Measurements from ENCODE around the gene SDR42E2. TPM values are rescaled to one million over a fixed set of nuclear protein-coding genes. Genes with fewer than 3 reads are reported as not detected.

SDR42E2 gene
- total RNA-seq, 1 experiment from 2014 or later, result not detected

GRCh38 chr16:22220069-22220440 lies 57.7 kb downstream of the SDR42E2 start:
- no peak overlapping the region for H3K27ac ChIP-seq (ENCODE audit: low read length)
- H3K4me3 ChIP-seq (ENCODE audit: low read length), result no peak overlapping the region
- no peak for DNase-seq
- no peaks in the 10 kb centered on the region for H3K27me3 ChIP-seq (ENCODE audit: low read length)
- H3K4me2 ChIP-seq (ENCODE audit: low read length), result no peak overlapping the region
- no peak for ATAC-seq
- H3K9me2 ChIP-seq (replicated peaks; ENCODE audit: low read length), result no peaks in the 10 kb centered on the region
- H3K4me1 ChIP-seq (ENCODE audit: insufficient read depth, low read length), result peaks cover 6% of the 10 kb centered on the region; the same call in 1 of the 2 replicates
- TF ChIP-seq EZH2phosphoT487 (IDR thresholded peaks at IDR 0.05; ENCODE audit: borderline replicate concordance, low read length) (no peak), EZH2 (IDR thresholded peaks at IDR 0.05; ENCODE audit: low read length, unreplicated experiment) (no peak), CTCF (conservative IDR thresholded peaks at IDR 0.05; ENCODE audit: low read depth, low read length) (no peak)
- intact Hi-C loops (cut with micrococcal nuclease), result no loop called here
- ChIA-PET CTCF (no interaction called here), POLR2A (ENCODE audit: unreplicated experiment) (no interaction called here)
- H3K36me3 ChIP-seq (ENCODE audit: low read depth, low read length), result peaks cover 5% of the 10 kb centered on the region
- no peak overlapping the region for H3K9ac ChIP-seq (ENCODE audit: low read length)
- H3K9me3 ChIP-seq (ENCODE audit: low read length), result no peaks in the 10 kb centered on the region
- peaks cover 14% of the 10 kb centered on the region for H3K79me2 ChIP-seq (ENCODE audit: low read length)
- no peaks in the 10 kb centered on the region for H3F3A ChIP-seq (ENCODE audit: low read length, unreplicated experiment)
- H2AFZ ChIP-seq (ENCODE audit: low read length), result no peak overlapping the region
- BruUV-seq (replicated peaks), result no TSS peak
- 0 out of 2 replicates have a peak, but pooled peaks cover 1% of the 10 kb centered on the region for H4K20me1 ChIP-seq (ENCODE audit: low read length)

- no peak overlapping the region for H2AFZ ChIP-seq (ENCODE audit: low read length)
Measured at GRCh38 chr16:22220714-22221113, 58.4 kb downstream of the SDR42E2 start.

More at GRCh38 chr16:22220714-22221113, 58.4 kb downstream of the SDR42E2 start:
- H3K27ac ChIP-seq (ENCODE audit: low read length), result no peak overlapping the region
- no peaks in the 10 kb centered on the region for H4K20me1 ChIP-seq (ENCODE audit: low read length)
- H3K4me2 ChIP-seq (ENCODE audit: low read length), result no peak overlapping the region
- no peak overlapping the region for H3K4me3 ChIP-seq (ENCODE audit: low read length)
- H3K9me2 ChIP-seq (replicated peaks; ENCODE audit: low read length), result no peaks in the 10 kb centered on the region
- no peaks in the 10 kb centered on the region; the same call in 1 of the 2 replicates for H3K4me1 ChIP-seq (ENCODE audit: insufficient read depth, low read length)
- POLR2A ChIA-PET (ENCODE audit: unreplicated experiment), result no interaction called here
- no peaks in the 10 kb centered on the region for H3K27me3 ChIP-seq (ENCODE audit: low read length)
- peaks cover 11% of the 10 kb centered on the region for H3K79me2 ChIP-seq (ENCODE audit: low read length)
- intact Hi-C loops (cut with micrococcal nuclease), result no loop called here
- ATAC-seq, result no peak
- no peak for DNase-seq
- no peak for TF ChIP-seq EZH2 (IDR thresholded peaks at IDR 0.05; ENCODE audit: low read length, unreplicated experiment)
- no peak for TF ChIP-seq CTCF (conservative IDR thresholded peaks at IDR 0.05; ENCODE audit: low read depth, low read length)
- no peak for TF ChIP-seq EZH2phosphoT487 (IDR thresholded peaks at IDR 0.05; ENCODE audit: borderline replicate concordance, low read length)
- CTCF ChIA-PET, result no interaction called here
- H3F3A ChIP-seq (ENCODE audit: low read length, unreplicated experiment), result no peaks in the 10 kb centered on the region
- H3K36me3 ChIP-seq (ENCODE audit: low read depth, low read length), result peaks cover 5% of the 10 kb centered on the region
- no peak overlapping the region for H3K9ac ChIP-seq (ENCODE audit: low read length)
- no peaks in the 10 kb centered on the region for H3K9me3 ChIP-seq (ENCODE audit: low read length)
- no TSS peak for BruUV-seq (replicated peaks)
